H1 (cell line): Measurements from ENCODE around the gene BRI3BP. TPM values are rescaled to one million over a fixed set of nuclear protein-coding genes. Genes with fewer than 3 reads are reported as not detected.

ENCODE experiments used
- CTCF ChIA-PET: fragments of 300-600 bp; sonication (Branson Sonifier 250); formaldehyde crosslinking; loops from one replicate; lab custom pipeline; 2021; ENCODE audit not compliant: partially characterized antibody; lab: Charles Lee
- POLR2A ChIA-PET: fragments of 300-600 bp; sonication (Branson Sonifier 250); formaldehyde crosslinking; loops from one replicate; lab custom pipeline; 2021; ENCODE audit warnings: inconsistent platforms; ENCODE audit not compliant: partially characterized antibody; lab: Charles Lee
- DNase-seq, 2 experiments: peaks; one replicate each; pipeline versions ENCODE4 v3.0.0 to v3.0.0-alpha.2; 2010 to 2022; ENCODE audit warnings: low spot score in 2 of 2, low read depth in 1 of 2, mixed read lengths in 1 of 2
- FAIRE-seq: peaks from 2 replicates; lab custom pipeline; 2011; peaks lifted over from hg19 to GRCh38; lab: Jason Lieb, UNC
- H2AFZ ChIP-seq: 2 replicates; pipeline ENCODE4 v1.8.1; 2012; ENCODE audit warnings: low read length, inconsistent platforms
- H2AK5ac ChIP-seq: 2 replicates; pipeline ENCODE4 v1.6.1; 2013; ENCODE audit warnings: low read depth, low read length
- H2BK120ac ChIP-seq: replicated peaks from 2 replicates; pipeline ENCODE3; 2013; ENCODE audit warnings: low read depth, low read length, inconsistent platforms
- H2BK12ac ChIP-seq: 2 replicates; pipeline ENCODE4 v1.6.1; 2013; ENCODE audit warnings: low read depth, low read length
- H2BK15ac ChIP-seq: 2 replicates; pipeline ENCODE4 v1.6.1; 2013; ENCODE audit warnings: low read length
- H2BK20ac ChIP-seq: 2 replicates; pipeline ENCODE4 v1.6.1; 2013; ENCODE audit warnings: low read length
- H2BK5ac ChIP-seq: 2 replicates; pipeline ENCODE4 v1.6.1; 2013; ENCODE audit warnings: low read depth, low read length
- H3K14ac ChIP-seq: 2 replicates; pipeline ENCODE4 v1.6.1; 2013; ENCODE audit warnings: inconsistent platforms; ENCODE audit not compliant: insufficient read length
- H3K18ac ChIP-seq: 2 replicates; pipeline ENCODE4 v1.6.1; 2013; ENCODE audit warnings: low read length; ENCODE audit errors: extremely low read depth
- H3K23ac ChIP-seq: 2 replicates; pipeline ENCODE4 v1.6.1; 2013; ENCODE audit warnings: inconsistent platforms; ENCODE audit not compliant: insufficient read length
- H3K23me2 ChIP-seq: 2 replicates; pipeline ENCODE4 v1.6.1; 2013; ENCODE audit warnings: low read depth, low read length
- H3K27ac ChIP-seq: 2 replicates; pipeline ENCODE4 v1.6.1; 2011; ENCODE audit warnings: low read depth, low read length, inconsistent platforms
- H3K27me3 ChIP-seq, 4 experiments: replicated peaks in 1 of 4; 1 replicate in 1 of 4; 2 replicates in 3 of 4; pipeline versions ENCODE4 v1.6.1 to v1.8.1; 2011 to 2013; ENCODE audit warnings: low read length in 3 of 4, mild to moderate bottlenecking in 3 of 4, inconsistent platforms in 2 of 4, mixed read lengths in 2 of 4, moderate library complexity in 1 of 4; ENCODE audit not compliant: control insufficient read depth in 3 of 4, insufficient read depth in 3 of 4; ENCODE audit errors: extremely low read depth in 1 of 4
- H3K36me3 ChIP-seq, 4 experiments: 2 replicates each; pipeline versions ENCODE4 v1.6.1 to v1.8.1; 2011 to 2013; ENCODE audit warnings: mild to moderate bottlenecking in 4 of 4, low read length in 3 of 4, moderate library complexity in 2 of 4, control low read depth in 1 of 4, inconsistent platforms in 1 of 4; ENCODE audit not compliant: insufficient read depth in 4 of 4, control insufficient read depth in 2 of 4
- H3K4ac ChIP-seq: replicated peaks from 2 replicates; pipeline ENCODE3; 2013; ENCODE audit warnings: low read length, low read depth, mixed read lengths, inconsistent platforms; ENCODE audit not compliant: insufficient read length
- H3K4me1 ChIP-seq, 4 experiments: replicated peaks in 1 of 4; 1 replicate in 1 of 4; 2 replicates in 3 of 4; pipeline versions ENCODE4 v1.6.1 to v1.8.1; 2011 to 2013; ENCODE audit warnings: low read length in 3 of 4, inconsistent platforms in 2 of 4, mixed read lengths in 1 of 4; ENCODE audit not compliant: insufficient read depth in 4 of 4, control insufficient read depth in 3 of 4
- H3K4me2 ChIP-seq, 2 experiments: 2 replicates each; pipeline versions ENCODE4 v1.6.1 to v1.8.1; 2011 to 2013; ENCODE audit warnings: low read depth in 2 of 2, low read length in 2 of 2, control low read depth in 1 of 2, inconsistent platforms in 1 of 2, mild to moderate bottlenecking in 1 of 2; ENCODE audit not compliant: insufficient read depth in 1 of 2
- H3K4me3 ChIP-seq, 4 experiments: fragments of 200-600, 300-600 bp in 1 of 4; sonication (generic), shearing (Covaris generic), sonication (Bioruptor Twin) in 1 of 4; 2 replicates each; pipeline versions ENCODE4 v1.5.1 to v1.8.1; 2011 to 2016; ENCODE audit warnings: low read length in 4 of 4, low read depth in 3 of 4, control low read depth in 2 of 4, inconsistent platforms in 2 of 4, mild to moderate bottlenecking in 2 of 4, mixed read lengths in 1 of 4, moderate library complexity in 1 of 4; ENCODE audit not compliant: insufficient read depth in 2 of 4; ENCODE audit errors: extremely low read depth in 1 of 4
- H3K56ac ChIP-seq: replicated peaks from 2 replicates; pipeline ENCODE3; 2013; ENCODE audit warnings: low read depth, mild to moderate bottlenecking, mixed read lengths, low read length, inconsistent platforms; ENCODE audit not compliant: insufficient read length
- H3K79me1 ChIP-seq: 2 replicates; pipeline ENCODE4 v1.6.1; 2013; ENCODE audit warnings: low read depth, low read length, control low read depth
- H3K79me2 ChIP-seq, 2 experiments: 2 replicates each; pipeline versions ENCODE4 v1.6.1 to v1.8.1; 2012 to 2013; ENCODE audit warnings: low read length in 2 of 2, mild to moderate bottlenecking in 2 of 2, inconsistent platforms in 1 of 2; ENCODE audit not compliant: insufficient read depth in 2 of 2, control insufficient read depth in 1 of 2
- H3K9ac ChIP-seq, 4 experiments: replicated peaks in 1 of 4; 1 replicate in 1 of 4; 2 replicates in 3 of 4; pipeline versions ENCODE4 v1.6.1 to v1.8.1; 2011 to 2013; ENCODE audit warnings: low read depth in 3 of 4, low read length in 3 of 4, control low read depth in 2 of 4, mild to moderate bottlenecking in 2 of 4, moderate library complexity in 2 of 4, inconsistent platforms in 1 of 4; ENCODE audit errors: extremely low read depth in 1 of 4
- H3K9me3 ChIP-seq, 2 experiments: 2 replicates each; pipeline versions ENCODE4 v1.6.1 to v1.8.1; 2012 to 2013; ENCODE audit warnings: mild to moderate bottlenecking in 2 of 2, moderate library complexity in 2 of 2, control low read depth in 1 of 2, inconsistent platforms in 1 of 2, low read depth in 1 of 2, low read length in 1 of 2, mixed read lengths in 1 of 2; ENCODE audit not compliant: insufficient read depth in 2 of 2
- H4K20me1 ChIP-seq, 2 experiments: replicated peaks in 1 of 2; 2 replicates each; pipeline versions ENCODE3 to v1.8.1; 2011 to 2013; ENCODE audit warnings: inconsistent platforms in 2 of 2, low read length in 2 of 2, mild to moderate bottlenecking in 1 of 2; ENCODE audit not compliant: insufficient read depth in 2 of 2, control insufficient read depth in 1 of 2
- H4K5ac ChIP-seq: 2 replicates; pipeline ENCODE4 v1.6.1; 2013; ENCODE audit warnings: low read length, low read depth, mixed read lengths, inconsistent platforms; ENCODE audit not compliant: insufficient read length
- H4K8ac ChIP-seq: 2 replicates; pipeline ENCODE4 v1.8.0; 2013; ENCODE audit warnings: mild to moderate bottlenecking, moderate library complexity, low read length, inconsistent platforms; ENCODE audit not compliant: insufficient read depth; ENCODE audit errors: extremely low read depth
- H4K91ac ChIP-seq: replicated peaks from 2 replicates; pipeline ENCODE3; 2013; ENCODE audit warnings: low read length, mixed read lengths, inconsistent platforms; ENCODE audit not compliant: insufficient read length
- CTBP2 ChIP-seq: IDR thresholded peaks from 2 replicates; pipeline ENCODE4 v1.7.0; 2011; ENCODE audit warnings: borderline replicate concordance, mild to moderate bottlenecking, moderate library complexity, mixed read lengths, low read length; ENCODE audit not compliant: insufficient read depth, insufficient read length
- HDAC2 ChIP-seq, 2 experiments: fragments of 300-600 bp in 1 of 2; sonication (generic) in 1 of 2; IDR thresholded peaks; 2 replicates each; pipeline ENCODE4 v1.6.1; 2011 to 2012; ENCODE audit warnings: low read depth in 2 of 2, low read length in 2 of 2, mild to moderate bottlenecking in 2 of 2, moderate library complexity in 2 of 2, borderline replicate concordance in 1 of 2, inconsistent platforms in 1 of 2
- MAFK ChIP-seq: IDR thresholded peaks from 2 replicates; pipeline ENCODE4 v1.6.1; 2012; ENCODE audit warnings: low read depth, mild to moderate bottlenecking, improper control_type of control experiment, low read length
- POLR2AphosphoS5 ChIP-seq: IDR thresholded peaks from 2 replicates; pipeline ENCODE4 v1.6.1; 2011; ENCODE audit warnings: low read depth, low read length
- RAD21 ChIP-seq, 2 experiments: IDR thresholded peaks in 1 of 2; conservative IDR thresholded peaks in 1 of 2; 2 replicates each; pipeline ENCODE4 v1.6.1; 2011; ENCODE audit warnings: low read depth in 2 of 2, low read length in 2 of 2, improper control_type of control experiment in 1 of 2, inconsistent platforms in 1 of 2, mild to moderate bottlenecking in 1 of 2, moderate library complexity in 1 of 2
- SAP30 ChIP-seq: fragments of 300-600 bp; sonication (generic); IDR thresholded peaks from 2 replicates; pipeline ENCODE4 v1.7.1; 2012; ENCODE audit warnings: low read length, moderate library complexity, mild to moderate bottlenecking, inconsistent platforms; ENCODE audit not compliant: insufficient read depth, insufficient replicate concordance
- SP1 ChIP-seq: IDR thresholded peaks from 2 replicates; pipeline ENCODE4 v1.6.1; 2011; ENCODE audit warnings: low read depth, low read length
- ZNF274 ChIP-seq: IDR thresholded peaks from 2 replicates; pipeline ENCODE4 v1.7.0; 2012; ENCODE audit warnings: low read length, borderline replicate concordance; ENCODE audit errors: extremely low read depth
- WGBS, 2 experiments: shearing (Covaris generic) in 1 of 2; methylation state at CpG; one replicate each; pipeline versions ENCODE4 v1.1.6 to v1.1.7; 2013 to 2015; ENCODE audit warnings: low lambda C conversion rate in 2 of 2, mixed read lengths in 2 of 2, inconsistent platforms in 1 of 2, low coverage in 1 of 2, missing lambda C conversion rate in 1 of 2; ENCODE audit not compliant: insufficient replicate concordance in 2 of 2, insufficient coverage in 1 of 2, insufficient read length in 1 of 2; ENCODE audit errors: extremely low coverage in 1 of 2, missing lambda C conversion rate in 1 of 2; 5-methylcytosine and 5-hydroxymethylcytosine counted together
- polyA plus RNA-seq, 7 experiments: library from polyadenylated mRNA; depleted of rRNA in 3 of 7; stranded (reverse) in 5 of 7; unstranded in 2 of 7; fragments of >200 nt in 5 of 7; fragments of 200-250 nt in 2 of 7; gene quantifications; 1 replicate in 5 of 7; 2 replicates in 1 of 7; 4 replicates in 1 of 7; pipeline versions ENCODE4 v1.2.1 to v1.2.3, GENCODE V29; 2011 to 2013; ENCODE audit warnings: missing spikeins in 2 of 7, mixed read lengths in 2 of 7
- total RNA-seq: library from RNA; stranded (reverse); fragmentation: NEBNext Ultra II Directional; extraction: Animal tissue kit (Norgen Biotek cat#: 25700); gene quantifications from 2 replicates; pipeline ENCODE4 v1.2.1, GENCODE V29; 2021
- TF ChIP-seq, protein P1 (sequence below): IDR thresholded peaks from 2 replicates; pipeline ENCODE4 v1.6.1; 2012; ENCODE audit warnings: inconsistent platforms

BRI3BP gene
- total and polyA plus RNA-seq, 2 of the 8 experiments (the other 6 are each of a cell fraction or from before 2014, with no cell fraction given): 5.4 to 14.2 TPM

DNA sequence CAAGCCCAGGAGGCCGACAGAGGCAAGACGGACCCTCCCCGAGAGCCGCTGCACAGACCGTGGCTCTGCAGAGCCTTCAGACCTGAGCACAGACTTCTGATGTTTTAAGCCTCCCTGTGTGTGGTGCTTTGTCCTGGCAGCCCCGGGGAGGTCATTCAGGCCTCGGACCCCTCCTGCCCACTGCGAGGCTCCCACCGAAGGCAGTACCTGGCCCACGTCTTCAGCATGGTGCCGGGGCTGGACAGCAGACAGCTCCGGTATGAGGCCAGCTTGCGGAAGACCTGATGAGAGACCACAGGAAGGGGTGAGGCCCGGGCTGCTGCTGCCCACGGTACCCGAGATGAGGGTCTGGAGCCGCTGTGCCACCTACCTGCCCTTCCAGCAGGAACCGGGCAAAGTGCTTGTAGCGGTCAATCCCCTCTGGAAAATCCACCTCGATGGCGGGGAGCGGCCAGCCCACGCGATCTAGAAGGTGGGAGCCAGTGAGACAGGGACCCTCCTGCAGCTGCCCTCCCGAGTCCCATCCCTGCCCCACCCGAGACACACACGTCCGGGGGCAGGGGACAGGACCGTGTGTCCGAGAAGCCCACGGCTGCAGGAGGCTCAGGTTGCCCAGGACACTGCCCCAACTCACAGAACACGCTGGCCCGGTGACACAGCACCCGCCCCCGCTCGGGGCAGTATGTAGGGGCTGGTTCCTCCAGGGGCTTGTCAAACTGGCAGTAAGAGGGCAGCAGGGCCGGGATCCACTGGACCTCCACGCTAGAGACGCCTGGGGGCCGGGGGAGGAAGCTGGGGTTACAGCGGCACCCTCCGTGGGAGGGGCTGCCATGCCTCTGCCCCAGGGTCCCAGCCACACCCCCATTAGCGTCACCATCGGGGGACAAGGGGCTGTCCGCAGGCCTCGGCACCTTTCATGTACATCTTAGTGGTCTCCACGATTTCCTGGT is 43.4 kb upstream of the BRI3BP start:
- Histone ChIP-seq H3K9ac (no peak overlapping the region; a peak in 1 of 7 replicates), H2AK5ac (no peak overlapping the region), H3K4me2 (no peak overlapping the region), H2BK120ac (no peak overlapping the region), H4K20me1 (peaks cover 0 to 4% of the 10 kb centered on the region in 2 experiments), H3K79me1 (no peaks in the 10 kb centered on the region; the same call in 1 of the 2 replicates), H3K23me2 (no peaks in the 10 kb centered on the region), H3K27me3 (no peaks in the 10 kb centered on the region), H3K23ac (no peak overlapping the region), H2BK20ac (no peak overlapping the region), H4K5ac (no peak overlapping the region), H3K79me2 (no peaks in the 10 kb centered on the region), H3K9me3 (no peaks in the 10 kb centered on the region), H4K91ac (no peak overlapping the region), H3K14ac (no peak overlapping the region), H3K27ac (no peak overlapping the region), H3K4me1 (no peaks in the 10 kb centered on the region), H3K4me3 (no peak overlapping the region), H4K8ac (no peak overlapping the region; the same call in 1 of the 2 replicates), H3K36me3 (peaks cover 14 to 49% (median 37%) of the 10 kb centered on the region in 4 experiments), H3K18ac (no peak overlapping the region), H2BK5ac (no peak overlapping the region), H2BK15ac (no peak overlapping the region), H3K4ac (no peak overlapping the region), H2AFZ (no peak overlapping the region), H2BK12ac (no peak overlapping the region), H3K56ac (no peak overlapping the region)
- CTCF ChIA-PET: interaction anchor here (1.2 kb wide), 1 partner anchor 10 kb away, joined by 5 read pairs; no protein-coding TSS in a partner anchor
- POLR2A ChIA-PET: interaction anchor here (1.3 to 1.4 kb wide), 2 partner anchors 8 to 32 kb away, joined by 3 to 5 read pairs; no protein-coding TSS in a partner anchor
- 90% methylated on average over 36 of the region's 47 CpGs; no CpG with 5 or more reads in 1 of the 2 experiments for WGBS, 2 experiments
- FAIRE-seq: no peak
- no peak for DNase-seq
- TF ChIP-seq SAP30 (no peak), MAFK (no peak), SP1 (no peak), RAD21 (IDR thresholded peaks at IDR 0.05 in 1 of 2, conservative IDR thresholded peaks at IDR 0.05 in 1 of 2; ENCODE audit: low read depth in 2 of 2, low read length in 2 of 2) (no peak), ZNF274 (no peak), CTBP2 (no peak), POLR2AphosphoS5 (no peak), HDAC2 (IDR thresholded peaks at IDR 0.05; ENCODE audit: borderline replicate concordance in 1 of 2, low read depth in 2 of 2, low read length in 2 of 2) (no peak)
- TF ChIP-seq, protein P1, sequence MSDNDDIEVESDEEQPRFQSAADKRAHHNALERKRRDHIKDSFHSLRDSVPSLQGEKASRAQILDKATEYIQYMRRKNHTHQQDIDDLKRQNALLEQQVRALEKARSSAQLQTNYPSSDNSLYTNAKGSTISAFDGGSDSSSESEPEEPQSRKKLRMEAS: no peak
